ENCODE results near the gene TNRC6C. TPM values are rescaled to one million over a fixed set of nuclear protein-coding genes. Genes with fewer than 3 reads are reported as not detected.

Gene TNRC6C
- total and polyA plus RNA-seq, 12 donors: 2.2 to 31.4 (median 24.2) TPM

DNA sequence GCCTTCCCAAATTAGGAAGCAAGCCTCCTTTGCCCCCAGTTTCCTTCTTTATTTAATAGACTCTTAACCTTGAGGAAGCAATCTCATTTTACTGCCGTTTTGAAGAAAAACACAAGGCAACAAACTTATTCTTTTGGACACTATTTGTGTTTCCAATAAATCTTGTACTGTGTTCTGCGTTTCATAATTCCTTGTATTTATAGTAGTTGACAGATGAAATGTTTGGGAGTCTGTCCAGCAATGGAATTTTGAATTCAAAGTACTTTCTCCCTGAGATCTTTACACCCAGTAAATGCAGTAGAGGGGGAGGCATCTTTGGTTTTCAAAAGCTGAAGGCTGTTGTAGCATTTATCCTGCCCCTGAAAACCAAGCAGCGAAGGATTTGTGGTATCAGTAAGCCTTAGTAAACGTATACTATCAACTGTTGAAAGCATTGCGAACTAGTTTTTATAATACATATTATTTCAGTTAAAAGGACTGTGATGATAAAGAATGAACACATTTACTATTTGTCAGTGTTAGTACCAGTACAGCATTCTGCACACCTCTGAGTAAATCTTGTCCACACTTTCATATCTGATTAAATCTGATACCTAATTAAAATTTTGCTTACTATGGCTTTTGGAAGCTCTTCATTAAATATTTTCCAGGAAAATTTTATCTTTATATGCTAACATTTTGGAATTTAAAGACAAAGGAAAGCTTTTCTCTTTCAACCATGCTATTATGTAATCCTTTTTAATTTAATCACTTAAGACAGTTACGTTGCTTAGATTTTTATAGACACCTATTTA, 83.1 kb downstream of the TNRC6C start:
- Histone ChIP-seq H3K4me1 (peaks cover 3 to 44% (median 19%) of the 10 kb centered on the region in 9 donors), H3K4me3 (peak overlapping the region in 9 of 10 donors; percentile 36 to 71 (median 58)), H3K27me3 (no peaks in the 10 kb centered on the region), H3K36me3 (peaks cover 0 to 24% (median 6%) of the 10 kb centered on the region in 9 donors), H3K27ac (peak overlapping the region; percentile 38 to 96 (median 92)), H3K9me3 (no peaks in the 10 kb centered on the region)
- 27 to 40% methylated on average over 6 of the region's 6 CpGs for WGBS, 2 donors
- TF ChIP-seq, protein P1, sequence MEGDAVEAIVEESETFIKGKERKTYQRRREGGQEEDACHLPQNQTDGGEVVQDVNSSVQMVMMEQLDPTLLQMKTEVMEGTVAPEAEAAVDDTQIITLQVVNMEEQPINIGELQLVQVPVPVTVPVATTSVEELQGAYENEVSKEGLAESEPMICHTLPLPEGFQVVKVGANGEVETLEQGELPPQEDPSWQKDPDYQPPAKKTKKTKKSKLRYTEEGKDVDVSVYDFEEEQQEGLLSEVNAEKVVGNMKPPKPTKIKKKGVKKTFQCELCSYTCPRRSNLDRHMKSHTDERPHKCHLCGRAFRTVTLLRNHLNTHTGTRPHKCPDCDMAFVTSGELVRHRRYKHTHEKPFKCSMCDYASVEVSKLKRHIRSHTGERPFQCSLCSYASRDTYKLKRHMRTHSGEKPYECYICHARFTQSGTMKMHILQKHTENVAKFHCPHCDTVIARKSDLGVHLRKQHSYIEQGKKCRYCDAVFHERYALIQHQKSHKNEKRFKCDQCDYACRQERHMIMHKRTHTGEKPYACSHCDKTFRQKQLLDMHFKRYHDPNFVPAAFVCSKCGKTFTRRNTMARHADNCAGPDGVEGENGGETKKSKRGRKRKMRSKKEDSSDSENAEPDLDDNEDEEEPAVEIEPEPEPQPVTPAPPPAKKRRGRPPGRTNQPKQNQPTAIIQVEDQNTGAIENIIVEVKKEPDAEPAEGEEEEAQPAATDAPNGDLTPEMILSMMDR (IDR thresholded peaks at IDR 0.05): no peak
- intact Hi-C loops (cut with DNase I): no loop called here
- DNase-seq (no peak), ATAC-seq (peak in 6 of 8 donors; percentile 16 to 45 (median 26))

DNA sequence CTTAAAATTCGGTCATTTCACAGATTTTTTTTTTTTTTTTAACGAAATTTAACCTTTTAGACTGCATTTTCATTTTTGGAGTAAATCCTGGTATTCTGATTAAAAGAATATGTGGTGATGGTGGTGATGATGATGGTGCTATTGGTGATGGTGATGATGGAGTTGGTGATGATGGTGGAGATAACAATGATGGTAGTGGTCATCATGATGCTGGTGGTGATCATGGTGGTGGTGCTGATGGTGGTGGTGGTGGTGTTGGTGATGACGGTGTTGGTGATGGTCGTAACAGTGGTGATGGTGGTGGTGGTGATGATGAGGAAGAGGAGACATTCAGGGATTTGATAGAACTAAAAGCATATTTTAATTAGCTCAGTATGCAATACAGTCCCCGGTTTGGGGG, 84.0 kb downstream of the TNRC6C start:
- H3K4me1 ChIP-seq: peaks cover 3 to 52% (median 24%) of the 10 kb centered on the region in 9 donors
- peaks cover 0 to 14% (median 2%) of the 10 kb centered on the region in 9 donors for H3K36me3 ChIP-seq
- H3K4me3 ChIP-seq: no peak overlapping the region
- H3K27ac ChIP-seq: peak overlapping the region in 7 of 10 donors; percentile 19 to 96 (median 94)
- DNase-seq (no peak), ATAC-seq (no peak)
- TF ChIP-seq, protein P1 (IDR thresholded peaks at IDR 0.05): no peak
- WGBS, 2 donors: 94 to 96% methylated on average over 5 of the region's 5 CpGs
- H3K9me3 ChIP-seq: no peaks in the 10 kb centered on the region
- H3K27me3 ChIP-seq: no peaks in the 10 kb centered on the region
- intact Hi-C loops (cut with DNase I): no loop called here

DNA sequence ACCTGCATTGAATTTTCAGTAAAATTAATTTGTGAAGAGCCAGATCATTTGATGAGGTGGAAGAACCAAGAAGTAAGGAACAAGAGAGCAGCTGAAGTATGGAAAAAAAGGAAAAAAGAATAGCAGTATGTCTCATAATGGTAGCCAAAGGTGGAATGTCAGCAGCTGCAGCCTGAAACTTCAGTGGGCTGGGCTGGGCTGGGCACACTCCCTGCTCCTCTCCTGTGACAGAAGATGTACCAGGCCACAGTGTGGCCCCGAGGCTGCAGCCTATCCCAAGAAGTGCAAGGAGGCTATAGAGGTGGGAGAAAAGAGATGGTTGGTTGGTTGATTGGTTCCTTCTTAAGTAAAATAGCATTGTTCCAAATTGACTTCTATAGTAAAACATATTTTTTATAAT, 84.5 kb downstream of the TNRC6C start:
- peaks cover 3 to 52% (median 24%) of the 10 kb centered on the region in 9 donors for H3K4me1 ChIP-seq
- ATAC-seq (no peak), DNase-seq (no peak)
- WGBS, 2 donors: 79 to 89% methylated on average over 1 of the region's 1 CpG
- H3K27me3 ChIP-seq: no peaks in the 10 kb centered on the region
- TF ChIP-seq, protein P1 (IDR thresholded peaks at IDR 0.05): no peak
- intact Hi-C loops (cut with DNase I): no loop called here
- H3K36me3 ChIP-seq: peaks cover 0 to 9% (median 0%) of the 10 kb centered on the region in 9 donors
- no peak overlapping the region for H3K4me3 ChIP-seq
- peak overlapping the region in 4 of 10 donors; percentile 7 to 38 (median 16) for H3K27ac ChIP-seq
- no peaks in the 10 kb centered on the region for H3K9me3 ChIP-seq

DNA sequence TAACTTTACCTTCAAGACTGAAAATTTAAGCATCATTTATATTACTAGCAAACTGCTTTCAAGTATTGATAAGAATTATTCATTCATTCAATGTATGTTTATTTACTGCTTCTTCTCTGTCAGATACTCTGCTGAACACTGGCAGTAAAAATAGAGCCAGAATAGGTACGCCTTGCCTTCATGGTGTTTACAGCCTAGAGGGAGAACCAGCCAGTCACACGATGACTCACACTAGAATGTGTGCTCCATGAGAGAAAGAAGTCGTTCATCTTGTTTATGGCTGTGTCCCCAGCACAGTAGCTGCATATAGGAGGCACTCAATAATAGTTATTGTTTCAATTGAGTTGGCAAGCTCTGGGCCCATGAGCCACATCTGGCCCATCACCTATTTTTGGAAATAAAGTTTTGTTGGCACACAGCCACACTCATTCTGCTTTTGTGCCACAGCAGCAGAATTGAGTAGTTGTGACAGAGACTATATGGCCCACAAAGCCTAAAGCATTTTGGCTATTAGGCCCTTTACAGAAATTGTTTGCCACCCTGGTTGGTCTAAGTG, 85.9 kb downstream of the TNRC6C start:
- intact Hi-C loops (cut with DNase I): no loop called here
- H3K4me3 ChIP-seq: no peak overlapping the region
- peaks cover 0 to 19% (median 6%) of the 10 kb centered on the region in 9 donors for H3K36me3 ChIP-seq
- TF ChIP-seq, protein P1 (IDR thresholded peaks at IDR 0.05): no peak
- DNase-seq (no peak), ATAC-seq (no peak)
- peaks cover 3 to 60% (median 29%) of the 10 kb centered on the region in 9 donors for H3K4me1 ChIP-seq
- H3K27me3 ChIP-seq: no peaks in the 10 kb centered on the region
- peak overlapping the region in 2 of 10 donors; percentile 9 to 20 for H3K27ac ChIP-seq
- 52 to 70% methylated on average over 3 of the region's 3 CpGs for WGBS, 2 donors
- H3K9me3 ChIP-seq: no peaks in the 10 kb centered on the region

Measured in heart right ventricle (tissue), 16 donors.